Activated CD8-positive, alpha-beta memory T cell treated with anti-CD3 and anti-CD28 coated beads for 36 hours (primary cell): ENCODE results near the gene UNKL. TPM values are rescaled to one million over a fixed set of nuclear protein-coding genes. Genes with fewer than 3 reads are reported as not detected.
"Not testable (repeated sequence)": the region's sequence is repeated elsewhere in the genome, so short reads cannot be mapped to it uniquely, and the experiment has no call there.

Experiments used
- CTCF ChIA-PET: fragments of 350-600 bp; sonication (Branson Sonifier 250); formaldehyde crosslinking; loops from one replicate; lab custom pipeline; 2021; ENCODE audit warnings: antibody characterized with exemption; lab: Charles Lee
- POLR2A ChIA-PET: fragments of 350-600 bp; sonication (Branson Sonifier 250); formaldehyde crosslinking; loops from one replicate; lab custom pipeline; 2021; ENCODE audit warnings: antibody characterized with exemption; lab: Charles Lee
- total RNA-seq, 2 experiments: library from RNA; stranded (reverse); gene quantifications; one replicate each; pipeline ENCODE4 v1.2.3, GENCODE V29; 2021

Gene UNKL
- total RNA-seq, 2 experiments from 2014 or later = 35.7 to 36.0 TPM

DNA sequence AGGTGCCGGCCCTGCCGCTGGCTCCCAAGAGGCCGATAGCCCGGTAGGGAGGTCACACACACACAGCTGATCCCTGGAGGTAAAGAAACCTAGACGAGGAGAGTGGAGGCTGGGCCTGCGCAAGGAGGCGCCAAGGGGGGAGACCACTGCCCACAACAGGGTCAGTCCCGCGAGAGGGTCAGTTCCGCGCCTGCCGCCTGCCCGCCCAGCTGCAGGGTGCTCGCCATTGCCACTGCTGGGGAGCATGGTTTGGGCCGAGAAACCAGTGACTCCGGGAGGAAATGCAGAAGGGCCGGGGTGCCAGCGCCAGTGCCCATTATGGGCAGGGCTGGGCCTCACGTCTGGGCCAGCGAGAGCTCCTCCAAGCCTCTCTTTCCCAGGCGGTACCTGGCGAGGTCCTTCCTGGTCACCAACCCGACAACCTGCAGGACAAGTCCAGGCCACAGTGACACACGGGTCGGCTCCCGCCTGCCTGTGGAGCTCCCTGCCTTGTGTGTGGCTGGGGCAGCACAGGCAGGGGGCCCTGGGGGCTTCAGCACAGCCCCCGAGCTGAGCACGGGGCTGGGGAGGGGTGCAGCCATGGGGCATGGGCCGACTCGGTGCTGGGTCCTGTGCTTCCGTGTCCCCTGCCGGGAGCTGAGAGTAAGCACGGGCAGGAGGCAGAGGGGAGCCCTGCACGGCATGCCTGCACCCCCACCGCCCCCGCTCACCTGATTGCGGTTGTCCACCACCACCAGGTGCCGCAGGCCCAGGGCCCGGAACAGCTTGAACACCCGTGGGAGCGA, 32.0 kb upstream of the UNKL start:
- POLR2A ChIA-PET = interaction anchor here (1.0 kb wide), 1 partner anchor 25 kb away, joined by 3 read pairs; no protein-coding TSS in a partner anchor
- CTCF ChIA-PET = interaction anchor here (0.7 kb wide), 1 partner anchor 79 kb away, joined by 3 read pairs; no protein-coding TSS in a partner anchor

DNA sequence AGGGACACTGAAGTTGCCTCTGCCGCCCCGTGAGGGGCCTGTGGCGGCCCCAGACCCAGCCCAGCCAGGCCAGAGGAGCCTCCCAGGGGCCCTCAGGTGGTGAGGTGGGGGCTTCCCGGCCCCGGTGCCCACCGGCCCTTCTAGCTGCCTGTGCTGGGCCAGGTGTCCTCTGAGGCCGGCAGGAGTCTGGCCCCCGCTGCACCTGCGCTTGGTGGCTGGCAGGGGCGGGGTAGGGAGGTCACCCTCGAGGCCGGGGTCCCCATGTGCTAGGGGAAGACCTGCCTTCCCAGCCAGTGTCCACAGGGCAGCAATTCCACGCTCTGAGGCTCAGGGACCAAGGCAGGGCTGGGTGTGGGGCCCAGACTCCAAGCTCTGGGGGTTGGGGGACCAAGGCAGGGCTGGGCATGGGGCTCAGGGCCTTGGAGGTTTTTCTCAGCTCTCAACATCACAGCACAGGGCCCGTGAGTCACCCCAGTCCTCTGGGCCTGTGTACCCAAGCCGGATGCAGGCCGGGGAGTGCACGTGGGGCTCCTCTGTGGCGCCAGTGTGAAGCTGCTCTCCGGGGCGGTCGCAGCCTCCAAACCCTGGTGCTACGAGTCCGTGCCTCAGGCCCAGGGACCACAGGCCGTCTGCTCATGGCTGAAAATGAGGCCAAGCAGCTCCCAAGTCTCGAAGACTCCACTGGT, 31.2 kb upstream of the UNKL start:
- ChIA-PET POLR2A (no interaction called here), CTCF (interaction anchor here (0.7 kb wide), 1 partner anchor 78 kb away, joined by 3 read pairs; no protein-coding TSS in a partner anchor)

DNA sequence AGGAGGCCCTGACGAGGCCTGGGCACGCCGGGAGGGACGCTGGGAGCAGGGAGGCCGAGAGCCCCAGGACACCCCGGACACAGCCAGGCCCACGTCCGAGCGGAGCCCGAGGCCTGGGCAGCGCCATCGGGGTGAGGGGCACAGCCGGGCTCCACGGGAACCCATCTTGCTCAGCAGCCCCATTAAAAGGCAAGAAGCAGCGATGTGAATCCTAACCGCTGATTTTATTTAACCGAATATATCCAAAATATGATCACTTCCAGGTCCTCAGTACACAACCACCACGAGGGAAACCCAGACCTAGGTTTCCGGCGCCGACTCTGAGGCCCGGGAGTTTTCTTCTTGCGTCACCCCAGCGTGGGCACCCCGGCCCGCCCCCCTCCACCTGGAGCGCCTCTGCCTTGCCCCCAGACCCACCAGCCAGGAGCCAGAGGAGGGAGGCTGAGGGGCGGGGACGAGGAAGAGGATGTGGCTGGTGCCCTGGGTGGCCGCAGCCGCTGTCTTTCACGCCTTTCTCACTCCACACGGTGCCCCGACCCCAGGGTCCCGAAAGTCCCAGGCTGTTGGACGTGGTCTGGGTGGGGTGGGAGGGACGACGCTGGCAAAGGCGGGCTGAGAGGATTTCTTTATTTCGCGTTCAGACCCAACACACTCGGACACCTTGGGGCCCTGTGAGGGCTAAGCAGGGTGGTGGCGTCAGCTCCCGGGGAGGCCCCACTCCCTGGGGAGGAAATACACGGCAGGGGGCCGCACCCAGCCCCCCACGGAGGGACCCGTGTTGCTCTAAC, 30.4 kb upstream of the UNKL start:
- ChIA-PET CTCF (no interaction called here), POLR2A (no interaction called here)

- ChIA-PET POLR2A (no interaction called here), CTCF (no interaction called here)
These were observed 29.7 kb upstream of the UNKL start, which contains the start of gene CCDC154 for GRCh38 chr16:1443980-1444729. CCDC154 (minus strand) TSS chr16:1444556; CDS start chr16:1444322, 234 bp downstream.

GRCh38 chr16:1443403-1443973, 29.0 kb upstream of the UNKL start:
- ChIA-PET CTCF (no interaction called here), POLR2A (no interaction called here)

- ChIA-PET POLR2A (no interaction called here), CTCF (no interaction called here)
These were observed 28.2 kb upstream of the UNKL start for GRCh38 chr16:1442697-1443096.

- POLR2A ChIA-PET = interaction anchor here (0.6 kb wide), 1 partner anchor 61 kb away, joined by 3 read pairs; no protein-coding TSS in a partner anchor
- CTCF ChIA-PET = interaction anchor here (0.7 kb wide), 1 partner anchor 77 kb away, joined by 4 read pairs; no protein-coding TSS in a partner anchor
These were observed 26.9 kb upstream of the UNKL start for GRCh38 chr16:1441391-1441829.

- POLR2A ChIA-PET = interaction anchor here (0.7 kb wide), 1 partner anchor 93 kb away, joined by 3 read pairs; no protein-coding TSS in a partner anchor
- CTCF ChIA-PET = not testable (repeated sequence)
These were observed 25.2 kb upstream of the UNKL start for GRCh38 chr16:1439699-1440074.

GRCh38 chr16:1439058-1439698, 24.7 kb upstream of the UNKL start:
- CTCF ChIA-PET = no interaction called here
- POLR2A ChIA-PET = interaction anchor here (0.7 kb wide), 1 partner anchor 92 kb away, joined by 3 read pairs; no protein-coding TSS in a partner anchor

DNA sequence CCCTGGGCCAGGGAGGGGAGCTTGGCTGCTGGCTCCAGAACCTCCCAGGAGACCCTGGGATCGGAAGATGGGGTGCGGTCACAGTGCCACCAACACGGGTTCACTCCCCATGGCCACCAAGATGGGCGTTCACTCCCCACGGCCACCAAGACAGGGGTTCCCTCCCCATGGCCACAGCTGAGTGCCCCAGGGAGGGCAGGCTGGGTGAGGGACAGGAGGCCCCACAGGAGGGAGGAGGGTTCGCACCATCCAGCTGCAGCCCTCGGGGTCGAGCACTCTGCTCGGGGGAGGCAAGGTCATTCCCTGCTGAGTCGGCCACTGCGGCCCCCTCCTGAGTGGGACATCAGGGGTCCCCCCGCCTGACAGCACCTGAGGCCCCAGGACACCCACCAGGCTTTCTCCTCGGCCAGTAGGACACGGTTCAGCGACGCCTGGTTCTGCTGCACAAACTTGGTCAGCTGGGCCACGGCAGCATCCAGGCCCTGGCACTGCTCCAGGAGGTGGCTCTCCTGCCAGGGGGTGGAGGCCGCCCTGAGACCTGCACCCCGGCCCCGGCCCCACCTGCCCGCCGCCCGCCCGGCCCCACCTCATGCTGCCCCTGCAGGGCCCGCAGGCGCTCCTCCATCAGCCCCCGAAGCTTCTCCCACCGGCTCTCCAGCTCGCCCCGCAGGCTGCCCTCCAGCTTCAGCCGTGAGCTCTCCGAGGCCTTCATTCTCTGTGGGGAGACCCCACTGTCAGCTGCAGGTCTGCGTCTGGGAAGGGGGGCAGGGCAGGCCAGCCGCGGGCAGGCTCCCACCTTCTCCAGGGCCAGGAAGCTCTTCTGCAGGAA, 23.9 kb upstream of the UNKL start:
- CTCF ChIA-PET = no interaction called here
- POLR2A ChIA-PET = no interaction called here

GRCh38 chr16:1437606-1438005, 23.1 kb upstream of the UNKL start:
- CTCF ChIA-PET = no interaction called here
- POLR2A ChIA-PET = no interaction called here

GRCh38 chr16:1436731-1437355, 22.3 kb upstream of the UNKL start:
- CTCF ChIA-PET = no interaction called here
- POLR2A ChIA-PET = no interaction called here

DNA sequence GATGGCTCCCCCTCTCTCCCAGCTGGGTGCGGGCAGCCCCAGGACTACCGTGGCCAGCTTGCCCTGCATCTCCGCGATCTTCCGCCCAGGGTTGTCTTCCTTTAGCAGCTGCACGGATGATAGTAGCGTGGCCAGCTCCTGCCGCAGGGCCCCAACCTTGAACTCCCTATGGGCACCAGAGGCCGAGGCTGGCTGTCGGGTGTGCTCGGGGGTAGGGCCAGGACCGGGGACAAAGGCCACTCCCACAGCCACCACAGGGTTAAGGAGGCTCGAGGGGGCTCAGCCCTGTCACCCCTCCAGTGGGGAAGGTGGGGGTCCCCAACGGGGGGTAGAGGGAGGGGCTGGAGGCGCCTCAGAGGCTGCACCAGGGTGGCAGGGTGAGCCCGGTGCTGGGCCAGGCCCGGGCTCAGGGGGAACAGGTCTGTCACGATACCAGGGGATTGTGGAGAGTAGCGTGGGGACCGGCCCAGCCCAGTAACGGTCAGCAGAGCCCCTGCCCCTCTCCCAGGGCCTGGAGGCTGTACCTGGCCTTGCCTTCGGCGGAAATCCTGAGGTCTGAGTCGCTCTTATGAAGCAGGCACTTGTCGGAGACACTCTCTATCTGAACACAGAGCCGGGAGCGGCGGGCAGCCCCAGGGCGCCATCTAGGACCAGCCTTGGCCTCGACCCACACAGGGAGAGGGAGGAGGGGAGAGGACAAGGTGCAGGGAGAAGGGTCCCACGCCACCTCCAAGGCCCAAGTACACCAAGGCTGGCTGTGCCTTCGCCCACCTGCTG, 21.6 kb upstream of the UNKL start:
- POLR2A ChIA-PET = no interaction called here

DNA sequence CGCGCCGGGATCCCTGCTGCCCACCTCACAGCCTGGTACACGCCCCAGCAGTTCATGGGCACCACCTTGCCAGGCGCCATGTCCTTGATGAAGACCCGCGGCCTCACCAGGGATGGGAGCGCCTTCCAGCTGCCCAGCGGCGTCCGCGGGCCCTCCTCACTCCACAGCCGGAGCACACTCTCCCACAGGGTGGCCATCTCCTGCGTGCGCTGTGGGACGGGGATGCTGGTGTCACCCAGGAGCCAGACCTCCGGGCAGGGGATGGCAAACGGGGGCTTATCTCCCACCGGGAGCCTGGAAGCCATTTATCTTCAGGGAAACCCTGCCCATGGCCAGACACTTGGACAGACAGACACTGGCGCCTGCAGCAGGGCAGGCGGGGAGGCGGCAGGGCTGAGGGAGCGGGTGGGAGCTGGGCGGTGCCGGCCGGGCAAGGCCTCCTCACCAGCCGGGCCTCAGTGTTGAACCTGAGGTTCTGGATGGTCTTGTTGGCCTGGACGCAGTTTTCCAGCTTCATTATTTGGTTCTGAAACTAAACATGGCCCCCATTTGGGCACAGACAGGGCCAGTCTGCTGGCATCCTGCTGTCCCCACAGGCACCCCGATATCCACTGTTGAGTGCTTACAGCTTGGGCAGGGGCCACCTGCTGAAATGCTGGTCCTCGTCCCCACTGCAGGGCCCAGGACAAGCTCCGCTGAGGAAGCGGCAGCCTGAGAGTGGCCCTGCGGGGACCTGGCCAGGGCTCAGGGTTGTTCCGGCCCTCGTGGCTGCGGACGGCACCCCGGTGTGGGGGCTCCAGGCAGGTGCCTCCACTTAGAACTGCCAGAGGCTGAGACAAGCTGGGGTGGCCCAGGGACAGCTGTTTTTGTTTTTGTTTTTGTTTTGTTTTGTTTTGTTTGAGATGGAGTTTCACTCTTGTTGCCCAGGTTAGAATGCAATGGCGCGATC, 20.4 kb upstream of the UNKL start:
- CTCF ChIA-PET = no interaction called here
- POLR2A ChIA-PET = interaction anchor here (0.5 kb wide), 1 partner anchor 82 kb away, joined by 3 read pairs; no protein-coding TSS in a partner anchor

More for the DNA sequence above, 21.6 kb upstream of the UNKL start:
- CTCF ChIA-PET = no interaction called here

GRCh38 chr16:1433756-1434155, 19.3 kb upstream of the UNKL start:
- ChIA-PET CTCF (no interaction called here), POLR2A (no interaction called here)
